NCI-H1105 treated with DMSO at 0.1 percent for 48 hours (cell line): ENCODE results near the gene C11orf21.
"Not testable (repeated sequence)": the region's sequence is repeated elsewhere in the genome, so short reads cannot be mapped to it uniquely, and the experiment has no call there.

Experiments
- DNase-seq: peaks from one replicate; lab custom pipeline; 2025; lab: John Stamatoyannopoulos, UW

Gene C11orf21

GRCh38 chr11:2301631-2302305 lies at the start of gene C11orf21, which contains the start of gene TSPAN32:
C11orf21 (minus strand) TSS chr11:2301918; CDS start chr11:2301808, 110 bp downstream.
TSPAN32 (plus strand) TSS chr11:2302013; CDS start chr11:2302150, 137 bp downstream.
- no peak for DNase-seq

GRCh38 chr11:2348986-2349385 lies 47.3 kb upstream of the C11orf21 start:
- DNase-seq: no peak

GRCh38 chr11:2347308-2347830 lies 45.7 kb upstream of the C11orf21 start:
- no peak for DNase-seq

GRCh38 chr11:2346586-2347307 lies 45.0 kb upstream of the C11orf21 start:
- no peak for DNase-seq

- no peak for DNase-seq
Measured at GRCh38 chr11:2346014-2346413, 44.3 kb upstream of the C11orf21 start.

- DNase-seq: no peak
Measured at GRCh38 chr11:2345050-2345449, 43.3 kb upstream of the C11orf21 start.

GRCh38 chr11:2343502-2343901 lies 41.8 kb upstream of the C11orf21 start:
- no peak for DNase-seq

- DNase-seq: no peak
Measured at GRCh38 chr11:2342981-2343380, 41.3 kb upstream of the C11orf21 start.

- DNase-seq: no peak
Measured at GRCh38 chr11:2342557-2342956, 40.8 kb upstream of the C11orf21 start.

- DNase-seq: not testable (repeated sequence)
Measured at GRCh38 chr11:2338760-2339159, 37.0 kb upstream of the C11orf21 start.

- not testable (repeated sequence) for DNase-seq
Measured at GRCh38 chr11:2335286-2335685, 33.6 kb upstream of the C11orf21 start.

- DNase-seq: not testable (repeated sequence)
Measured at GRCh38 chr11:2333486-2334205, 31.9 kb upstream of the C11orf21 start.

- DNase-seq: not testable (repeated sequence)
Measured at GRCh38 chr11:2332569-2332968, 30.9 kb upstream of the C11orf21 start.

- no peak for DNase-seq
Measured at GRCh38 chr11:2331404-2331803, 29.7 kb upstream of the C11orf21 start.

- DNase-seq: no peak
Measured at GRCh38 chr11:2330696-2331095, 29.0 kb upstream of the C11orf21 start.

GRCh38 chr11:2329551-2329950 lies 27.8 kb upstream of the C11orf21 start:
- DNase-seq: no peak

GRCh38 chr11:2328656-2329354 lies 27.1 kb upstream of the C11orf21 start:
- no peak for DNase-seq

- DNase-seq: no peak
Measured at GRCh38 chr11:2328021-2328420, 26.3 kb upstream of the C11orf21 start.

- DNase-seq: no peak
Measured at GRCh38 chr11:2327032-2327431, 25.3 kb upstream of the C11orf21 start.

- no peak for DNase-seq
Measured at GRCh38 chr11:2325719-2326118, 24.0 kb upstream of the C11orf21 start.

GRCh38 chr11:2325123-2325522 lies 23.4 kb upstream of the C11orf21 start:
- no peak for DNase-seq

- no peak for DNase-seq
Measured at GRCh38 chr11:2321311-2321683, 19.6 kb upstream of the C11orf21 start.
